C4-2B (cell line): ENCODE data around the gene FGD4.

Experiments
- H3K27ac ChIP-seq: fragments of 450-650 bp; 2 replicates; pipeline ENCODE4 v1.5.1; 2017
- ZFX ChIP-seq: fragments of 450-650 bp; IDR thresholded peaks from 2 replicates; pipeline ENCODE4 v1.6.1; 2017
- TF ChIP-seq, protein P1 (sequence below): fragments of 450-650 bp; conservative IDR thresholded peaks from 2 replicates; pipeline ENCODE4 v1.5.1; 2017; ENCODE audit warnings: mild to moderate bottlenecking

FGD4 gene

DNA sequence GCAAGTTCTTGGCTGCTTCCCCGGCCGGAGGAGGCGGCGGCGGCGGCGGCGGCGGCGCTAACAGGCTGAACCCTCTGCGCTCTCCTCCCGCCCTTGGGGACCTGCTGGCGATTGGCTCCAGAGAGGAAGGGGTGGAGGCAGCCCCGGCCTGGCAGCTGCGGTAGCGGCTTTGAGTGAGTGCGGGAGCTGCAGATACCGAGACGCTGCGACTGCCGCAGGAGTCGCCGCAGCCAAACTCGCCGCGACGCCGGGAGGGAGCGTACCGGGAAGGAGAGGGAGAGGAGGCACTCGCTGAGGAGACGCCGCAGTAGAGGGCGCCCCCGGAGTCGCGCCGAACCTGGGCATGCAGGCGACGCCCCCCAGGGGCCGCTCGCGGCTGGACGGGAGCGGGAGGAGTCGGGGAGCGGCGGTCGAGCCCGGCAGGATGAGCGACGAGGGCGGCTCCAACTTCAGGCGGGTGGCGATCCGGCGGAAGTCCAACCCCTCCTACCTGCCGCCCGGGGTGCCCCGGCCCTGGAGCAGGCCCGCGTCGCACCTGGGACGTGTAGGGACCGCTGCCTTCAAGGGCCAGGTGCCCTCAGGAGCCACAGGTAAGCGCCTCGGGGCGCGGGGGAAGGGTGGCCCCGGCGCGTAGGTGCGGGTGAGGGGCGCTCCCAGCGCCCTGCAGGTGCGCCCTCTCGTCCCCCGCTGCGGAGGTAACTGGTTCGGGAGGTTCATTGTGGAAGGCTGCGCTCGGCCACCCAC lies at the start of gene FGD4:
Gene FGD4 (plus strand): TSS at position 189 of the 744 bp plus-strand sequence.
- H3K27ac ChIP-seq, result peak within 1 kb of the TSS; percentile 96
- TF ChIP-seq ZFX, result peak; percentile 67
- TF ChIP-seq, protein P1, sequence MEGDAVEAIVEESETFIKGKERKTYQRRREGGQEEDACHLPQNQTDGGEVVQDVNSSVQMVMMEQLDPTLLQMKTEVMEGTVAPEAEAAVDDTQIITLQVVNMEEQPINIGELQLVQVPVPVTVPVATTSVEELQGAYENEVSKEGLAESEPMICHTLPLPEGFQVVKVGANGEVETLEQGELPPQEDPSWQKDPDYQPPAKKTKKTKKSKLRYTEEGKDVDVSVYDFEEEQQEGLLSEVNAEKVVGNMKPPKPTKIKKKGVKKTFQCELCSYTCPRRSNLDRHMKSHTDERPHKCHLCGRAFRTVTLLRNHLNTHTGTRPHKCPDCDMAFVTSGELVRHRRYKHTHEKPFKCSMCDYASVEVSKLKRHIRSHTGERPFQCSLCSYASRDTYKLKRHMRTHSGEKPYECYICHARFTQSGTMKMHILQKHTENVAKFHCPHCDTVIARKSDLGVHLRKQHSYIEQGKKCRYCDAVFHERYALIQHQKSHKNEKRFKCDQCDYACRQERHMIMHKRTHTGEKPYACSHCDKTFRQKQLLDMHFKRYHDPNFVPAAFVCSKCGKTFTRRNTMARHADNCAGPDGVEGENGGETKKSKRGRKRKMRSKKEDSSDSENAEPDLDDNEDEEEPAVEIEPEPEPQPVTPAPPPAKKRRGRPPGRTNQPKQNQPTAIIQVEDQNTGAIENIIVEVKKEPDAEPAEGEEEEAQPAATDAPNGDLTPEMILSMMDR, result peak; percentile 71

DNA sequence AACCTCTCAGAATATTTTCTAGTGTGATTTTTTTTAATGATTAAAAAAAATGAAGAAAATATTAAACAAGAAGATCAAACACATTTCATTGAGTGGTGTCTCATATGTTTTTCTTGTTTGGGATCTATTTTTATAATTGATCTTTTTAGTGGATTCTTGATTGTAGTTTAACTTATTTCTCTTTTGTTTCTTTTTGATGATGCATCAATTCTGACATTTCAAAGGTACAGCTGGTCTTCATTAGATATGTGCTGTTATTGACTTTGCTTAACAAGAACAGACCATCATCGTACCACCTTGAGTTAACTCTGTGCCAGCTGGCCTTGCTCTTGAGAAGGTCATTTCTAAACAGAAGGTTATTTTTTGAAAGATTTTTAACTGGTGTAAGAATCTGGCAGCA lies 45.8 kb upstream of the FGD4 start:
- TF ChIP-seq, protein P1, result no peak
- TF ChIP-seq ZFX, result no peak
- H3K27ac ChIP-seq, result no peak overlapping the region

DNA sequence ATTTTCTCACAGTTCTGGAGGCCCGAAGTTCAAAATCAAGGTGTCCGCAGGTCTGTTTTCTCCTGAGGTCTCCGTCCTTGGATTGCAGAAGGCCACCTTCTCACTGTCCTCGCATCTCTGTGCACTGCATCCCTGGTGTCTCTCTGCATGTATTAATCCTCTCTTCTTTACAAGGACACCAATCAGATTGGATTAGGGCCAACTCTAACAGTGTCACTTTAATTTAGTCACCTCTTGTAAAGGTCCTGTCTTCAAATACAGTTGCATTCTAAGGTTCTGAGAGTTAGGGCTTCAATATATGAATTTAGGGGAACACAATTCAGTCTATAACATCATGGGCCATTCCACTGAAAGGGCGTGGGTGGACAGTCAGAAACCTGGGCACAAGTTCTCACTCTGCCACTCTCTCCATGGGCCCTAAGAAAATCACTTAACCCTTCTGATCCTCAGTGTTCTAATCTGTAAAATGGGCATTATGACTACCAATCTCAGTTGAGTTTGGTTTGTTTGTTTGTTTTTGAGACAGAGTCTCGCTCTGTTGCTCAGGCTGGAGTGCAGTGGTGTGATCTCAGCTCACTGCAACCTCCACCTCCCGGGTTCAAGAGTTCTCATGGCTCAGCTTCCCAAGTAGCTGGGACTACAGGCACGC lies 41.6 kb upstream of the FGD4 start:
- no peak overlapping the region for H3K27ac ChIP-seq
- TF ChIP-seq, protein P1, result no peak
- no peak for TF ChIP-seq ZFX

DNA sequence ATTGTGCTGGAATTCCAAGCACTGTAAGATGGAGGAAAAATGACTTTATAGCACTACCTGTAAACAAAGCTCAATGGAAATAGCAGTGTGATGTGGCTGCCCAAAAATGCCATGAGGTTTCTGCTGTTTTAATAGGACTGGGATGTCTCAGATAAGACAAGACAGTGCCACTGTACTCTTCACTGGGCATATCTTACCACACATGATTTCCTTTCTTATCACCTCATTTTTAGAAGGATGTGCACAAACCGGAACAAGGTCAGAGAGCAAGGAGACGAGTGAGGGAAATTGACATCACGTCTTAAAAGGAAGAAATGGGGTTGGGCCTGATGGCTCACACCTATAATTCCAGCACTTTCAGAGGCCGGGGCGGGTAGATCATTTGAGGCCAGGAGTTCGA lies 38.4 kb upstream of the FGD4 start:
- H3K27ac ChIP-seq, result no peak overlapping the region
- TF ChIP-seq, protein P1, result no peak
- no peak for TF ChIP-seq ZFX

DNA sequence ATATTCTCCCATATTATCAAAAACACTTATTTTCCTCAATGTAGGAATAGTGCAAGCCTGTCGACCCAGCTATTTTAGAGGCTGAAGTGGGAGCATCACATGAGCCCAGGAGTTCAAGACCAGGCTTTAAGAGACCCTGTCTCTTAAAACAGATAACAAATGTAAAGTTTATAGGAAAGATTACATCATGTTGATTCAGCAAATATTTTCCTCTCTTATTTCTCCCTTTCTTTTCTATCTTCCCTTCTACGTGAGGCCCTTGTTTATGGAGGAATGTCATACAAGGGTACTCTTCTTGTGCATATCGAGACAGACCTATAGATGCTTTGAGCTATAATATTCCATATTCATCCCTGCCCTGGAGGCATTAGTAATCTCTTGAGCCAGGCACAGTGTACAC lies 36.5 kb upstream of the FGD4 start:
- TF ChIP-seq, protein P1, result no peak
- no peak for TF ChIP-seq ZFX
- no peak overlapping the region for H3K27ac ChIP-seq

DNA sequence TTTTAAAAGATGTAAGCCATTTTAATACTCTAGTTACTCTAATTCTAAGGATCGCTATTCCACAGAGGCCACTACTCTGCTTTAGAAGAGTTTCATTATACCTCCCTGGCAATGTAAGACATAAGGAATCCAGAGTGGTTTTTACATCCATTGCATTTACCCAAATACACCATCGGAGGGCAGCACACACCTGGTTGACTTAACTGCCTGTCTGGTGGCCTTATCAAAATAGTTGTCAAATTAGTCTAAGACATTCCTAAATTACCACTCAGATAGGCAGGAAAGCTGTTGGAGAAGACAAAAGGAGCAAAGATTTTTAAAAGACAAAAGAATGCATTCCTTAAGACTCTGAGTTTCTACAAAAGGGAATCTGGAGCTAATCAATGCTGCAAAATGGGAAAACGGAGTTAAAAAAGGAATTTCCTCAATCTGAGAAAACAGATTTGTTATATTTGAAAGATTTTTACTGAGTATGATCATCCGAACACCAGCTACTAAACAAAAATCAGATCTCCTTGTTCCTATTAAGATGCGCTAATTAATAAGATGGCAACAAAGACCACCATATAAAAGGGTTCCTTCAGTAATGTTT lies 33.8 kb upstream of the FGD4 start:
- TF ChIP-seq ZFX, result no peak
- TF ChIP-seq, protein P1, result peak; percentile 94
- H3K27ac ChIP-seq, result no peak overlapping the region

DNA sequence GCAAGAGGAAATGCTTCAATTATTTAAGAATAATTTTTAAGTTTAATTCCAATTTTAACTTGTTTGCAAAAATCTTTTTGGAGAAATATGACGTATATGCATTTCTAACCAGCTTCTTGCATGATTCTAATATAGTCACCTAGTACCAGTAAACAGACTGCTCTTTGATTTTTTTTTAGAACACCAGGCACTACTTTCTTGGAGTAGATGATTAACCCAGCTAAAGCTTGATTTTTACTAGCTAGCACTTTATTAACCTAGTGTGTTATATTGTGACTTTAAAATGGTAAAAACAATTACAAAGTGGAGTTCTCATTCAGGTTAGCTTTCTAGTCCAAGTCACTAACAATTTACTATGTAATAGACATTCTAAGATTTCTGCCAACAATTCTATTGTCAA lies 32.6 kb upstream of the FGD4 start:
- no peak overlapping the region for H3K27ac ChIP-seq
- no peak for TF ChIP-seq ZFX
- TF ChIP-seq, protein P1, result no peak
